GM12878 (cell line): ENCODE results near the gene PRR5. TPM values are rescaled to one million over a fixed set of nuclear protein-coding genes. Genes with fewer than 3 reads are reported as not detected.

ENCODE experiments used
- ATAC-seq: fragments of 200-7000 bp; cut with Tn5 transposase; 3 replicates; pipeline ENCODE4 v1.9.1; 2020; ENCODE audit warnings: mild to moderate bottlenecking, moderate library complexity
- BruUV-seq: library from RNA; stranded (reverse); fragments of 400-500 nt; replicated peaks from 2 replicates; lab custom pipeline; 2021; lab: Mats Ljungman, UMichigan
- CTCF ChIA-PET: fragments of 300-600 bp; sonication (Branson Sonifier 250); formaldehyde crosslinking; extraction: SDS; loops from one replicate; lab custom pipeline; 2021; ENCODE audit warnings: inconsistent platforms; lab: Yijun Ruan, JAX
- POLR2A ChIA-PET: fragments of 350-600 bp; formaldehyde crosslinking; extraction: SDS; loops from one replicate; lab custom pipeline; 2021; ENCODE audit warnings: inconsistent platforms; lab: Charles Lee
- RAD21 ChIA-PET: fragments of 300-600 bp; sonication (Branson Sonifier 250); formaldehyde crosslinking; loops from one replicate; lab custom pipeline; 2023; ENCODE audit warnings: antibody characterized with exemption; ENCODE audit not compliant: unreplicated experiment; lab: Charles Lee
- SMC1A ChIA-PET: fragments of 300-600 bp; sonication (Branson Sonifier 250); formaldehyde crosslinking; loops from one replicate; lab custom pipeline; 2023; ENCODE audit not compliant: unreplicated experiment, uncharacterized antibody; lab: Charles Lee
- DNase-seq: peaks from one replicate; pipeline ENCODE4 v3.0.0-alpha.2; 2011; ENCODE audit warnings: low read depth, low spot score
- FAIRE-seq: peaks from 3 replicates; lab custom pipeline; 2011; peaks lifted over from hg19 to GRCh38; lab: Jason Lieb, UNC
- H2AFZ ChIP-seq: 2 replicates; pipeline ENCODE4 v1.6.0; 2011; ENCODE audit warnings: low read depth, low read length, control low read depth; ENCODE audit not compliant: control insufficient read depth
- H3K27ac ChIP-seq: 2 replicates; pipeline ENCODE4 v1.5.1; 2011; ENCODE audit warnings: control low read depth; ENCODE audit not compliant: control insufficient read depth, insufficient read depth
- H3K27me3 ChIP-seq, 2 experiments: replicated peaks in 1 of 2; 2 replicates each; pipeline versions ENCODE4 v1.6.0 to v1.6.1; 2011; ENCODE audit warnings: low read length in 1 of 2; ENCODE audit not compliant: control insufficient read depth in 2 of 2, insufficient read depth in 2 of 2
- H3K36me3 ChIP-seq, 2 experiments: 2 replicates each; pipeline ENCODE4 v1.5.1; 2011; ENCODE audit warnings: low read length in 1 of 2; ENCODE audit not compliant: control insufficient read depth in 2 of 2, insufficient read depth in 2 of 2
- H3K4me1 ChIP-seq: 2 replicates; pipeline ENCODE4 v1.6.1; 2011; ENCODE audit warnings: mild to moderate bottlenecking, low read length, moderate library complexity, mixed read lengths; ENCODE audit not compliant: control insufficient read depth, insufficient read depth
- H3K4me2 ChIP-seq: 2 replicates; pipeline ENCODE4 v1.6.0; 2011; ENCODE audit warnings: control low read depth; ENCODE audit not compliant: control insufficient read depth, insufficient read depth
- H3K4me3 ChIP-seq: fragments of 200-600 bp; sonication (generic); 2 replicates; pipeline ENCODE4 v1.5.1; 2016
- H3K79me2 ChIP-seq: 2 replicates; pipeline ENCODE4 v1.6.0; 2011; ENCODE audit warnings: low read length; ENCODE audit not compliant: control insufficient read depth, insufficient read depth
- H3K9ac ChIP-seq: 2 replicates; pipeline ENCODE4 v1.8.0; 2011; ENCODE audit warnings: low read length, control low read depth, mixed read lengths; ENCODE audit not compliant: control insufficient read depth, insufficient read depth
- H3K9me3 ChIP-seq: replicated peaks from 3 replicates; pipeline ENCODE4 v1.5.1; 2011; ENCODE audit warnings: mild to moderate bottlenecking, low read length; ENCODE audit not compliant: control insufficient read depth, insufficient read depth
- H4K20me1 ChIP-seq: 2 replicates; pipeline ENCODE4 v1.6.0; 2011; ENCODE audit not compliant: control insufficient read depth, insufficient read depth
- EED ChIP-seq: sonication (generic); IDR thresholded peaks from 2 replicates; pipeline ENCODE4 v1.6.1; 2016; ENCODE audit warnings: antibody characterized with exemption, low read depth
- ETV6 ChIP-seq, 2 experiments: fragments of 450-650 bp in 1 of 2; IDR thresholded peaks in 1 of 2; conservative IDR thresholded peaks in 1 of 2; 2 replicates each; pipeline ENCODE4 v1.6.1; 2014; ENCODE audit warnings: antibody characterized with exemption in 1 of 2, borderline replicate concordance in 1 of 2, low read depth in 1 of 2, mild to moderate bottlenecking in 1 of 2, moderate library complexity in 1 of 2
- EZH2 ChIP-seq: IDR thresholded peaks from 2 replicates; pipeline ENCODE4 v1.6.1; 2012; ENCODE audit warnings: low read depth, mild to moderate bottlenecking, control low read depth, inconsistent platforms, low read length, borderline replicate concordance; ENCODE audit not compliant: control insufficient read depth
- HDAC6 ChIP-seq: fragments of 200-600 bp; sonication (generic); IDR thresholded peaks from one replicate; pipeline ENCODE4 v1.8.0; 2017; ENCODE audit warnings: antibody characterized with exemption; ENCODE audit not compliant: unreplicated experiment
- KLF5 ChIP-seq: fragments of 450-650 bp; IDR thresholded peaks from 2 replicates; pipeline ENCODE4 v1.6.1; 2014; ENCODE audit warnings: mild to moderate bottlenecking; ENCODE audit not compliant: partially characterized antibody
- REST ChIP-seq: IDR thresholded peaks from 2 replicates; pipeline ENCODE4 v1.6.1; 2012; ENCODE audit warnings: mild to moderate bottlenecking, low read depth, low read length
- RUNX3 ChIP-seq: IDR thresholded peaks from 2 replicates; pipeline ENCODE4 v1.6.1; 2012; ENCODE audit warnings: low read length, inconsistent platforms
- SKIL ChIP-seq: fragments of 450-650 bp; IDR thresholded peaks from 2 replicates; pipeline ENCODE4 v1.6.1; 2017; ENCODE audit warnings: mild to moderate bottlenecking, low read depth, inconsistent platforms; ENCODE audit not compliant: poor library complexity, severe bottlenecking
- SMARCA5 ChIP-seq: fragments of 450-650 bp; IDR thresholded peaks from 2 replicates; pipeline ENCODE4 v1.6.1; 2017; ENCODE audit warnings: mild to moderate bottlenecking
- TCF3 ChIP-seq: IDR thresholded peaks from 2 replicates; pipeline ENCODE4 v1.6.1; 2012; ENCODE audit warnings: low read depth, mild to moderate bottlenecking, low read length, borderline replicate concordance; ENCODE audit not compliant: insufficient read depth
- ZNF622 ChIP-seq: fragments of 450-650 bp; IDR thresholded peaks from 2 replicates; pipeline ENCODE4 v1.6.1; 2017; ENCODE audit warnings: mild to moderate bottlenecking, inconsistent platforms
- WGBS: methylation state at CpG from one replicate; pipeline ENCODE4 v1.1.6; 2016; ENCODE audit warnings: low lambda C conversion rate; ENCODE audit not compliant: insufficient replicate concordance, insufficient coverage; ENCODE audit errors: missing lambda C conversion rate; 5-methylcytosine and 5-hydroxymethylcytosine counted together
- in situ Hi-C: fragments of 300-500 bp; cut with MboI; formaldehyde crosslinking; loops from 9 replicates; pipeline ENCODE4 v1.14.3; 2018; ENCODE audit warnings: mixed read lengths
- intact Hi-C: fragments of 100-400 bp; cut with micrococcal nuclease; formaldehyde crosslinking; loops from one replicate; pipeline ENCODE4 v1.14.2; 2022; ENCODE audit not compliant: unreplicated experiment
- polyA plus RNA-seq, 11 experiments: library from polyadenylated mRNA; depleted of rRNA in 4 of 11; unstranded in 6 of 11; stranded (reverse) in 5 of 11; fragments of >200 nt; fragmentation: Nextera tagmentation in 4 of 11; fragmentation: Illumina TruSeq in 1 of 11; extraction: Ambion mirVana in 4 of 11; extraction: Trizol in 1 of 11; gene quantifications; 1 replicate in 1 of 11; 2 replicates in 10 of 11; pipeline versions ENCODE4 v1.2.1 to v1.2.3, GENCODE V29; 2011 to 2016; ENCODE audit warnings: inconsistent platforms in 2 of 11, missing spikeins in 2 of 11, low read depth in 1 of 11
- total RNA-seq, 4 experiments: library from RNA; depleted of rRNA in 3 of 4; stranded (reverse); fragments of >200 nt in 3 of 4; fragmentation: Illumina TruSeq in 1 of 4; extraction: Trizol in 1 of 4; gene quantifications; 2 replicates each; pipeline versions ENCODE4 v1.2.1 to v1.2.3, GENCODE V29; 2013 to 2021

Gene PRR5
- total and polyA plus RNA-seq, 10 of the 15 experiments (the other 5 are each of a cell fraction or from before 2014, with no cell fraction given) = 0.03 to 9.4 (median 1.5) TPM

- FAIRE-seq (no peak), ATAC-seq (no peak), DNase-seq (no peak)
- Histone ChIP-seq H3K9me3 (no peaks in the 10 kb centered on the region), H3K4me3 (no peak overlapping the region), H3K27ac (no peak overlapping the region), H3K36me3 (no peaks in the 10 kb centered on the region), H2AFZ (no peak overlapping the region), H3K4me1 (no peaks in the 10 kb centered on the region), H3K27me3 (no peaks in the 10 kb centered on the region), H3K4me2 (no peak overlapping the region), H4K20me1 (no peaks in the 10 kb centered on the region), H3K79me2 (no peaks in the 10 kb centered on the region), H3K9ac (no peak overlapping the region)
- intact Hi-C loops = no loop called here
- in situ Hi-C loops = loop anchor here (5.0 kb wide), 1 partner anchor 41 kb away; no protein-coding TSS in a partner anchor
- TF ChIP-seq SKIL (no peak), REST (no peak), RUNX3 (no peak), ZNF622 (no peak), TCF3 (no peak), HDAC6 (no peak), KLF5 (no peak), EED (no peak), SMARCA5 (no peak), ETV6 (conservative IDR thresholded peaks at IDR 0.05 in 1 of 2, IDR thresholded peaks at IDR 0.05 in 1 of 2; ENCODE audit: borderline replicate concordance in 1 of 2, low read depth in 1 of 2) (no peak), EZH2 (no peak)
- ChIA-PET SMC1A (no interaction called here), POLR2A (no interaction called here), RAD21 (no interaction called here), CTCF (no interaction called here)
- no TSS peak for BruUV-seq
- 63% methylated on average over 14 of the region's 14 CpGs for WGBS
Measured at GRCh38 chr22:44738347-44738715, 36.3 kb downstream of the PRR5 start.
